C4-2B (cell line): ENCODE measurements around the gene DTX2.
"Not testable (repeated sequence)": the region's sequence is repeated elsewhere in the genome, so short reads cannot be mapped to it uniquely, and the experiment has no call there.

ENCODE experiments used
- CTCF ChIP-seq: fragments of 450-650 bp; conservative IDR thresholded peaks from 2 replicates; pipeline ENCODE4 v1.5.1; 2017; ENCODE audit warnings: mild to moderate bottlenecking
- ZFX ChIP-seq: fragments of 450-650 bp; IDR thresholded peaks from 2 replicates; pipeline ENCODE4 v1.6.1; 2017

- TF ChIP-seq CTCF, ZFX: not testable (repeated sequence)
Observed at GRCh38 chr7:76506643-76507042, 45.1 kb downstream of the DTX2 start.
